Right hindlimb (tissue), 1 donor: ENCODE measurements around the gene LCE7A.

ENCODE experiments used
- DNase-seq: peaks from one replicate; pipeline ENCODE4 v3.0.0-alpha.2; 2018

Gene LCE7A

GRCh38 chr1:152859696-152860095 is at the start of gene LCE7A:
TSS of gene LCE7A (plus strand) at chr1:152859996. CDS start at chr1:152860698, 702 bp downstream.
- DNase-seq: no peak

- no peak for DNase-seq
Observed at GRCh38 chr1:152811050-152811449, 48.7 kb upstream of the LCE7A start.

DNA sequence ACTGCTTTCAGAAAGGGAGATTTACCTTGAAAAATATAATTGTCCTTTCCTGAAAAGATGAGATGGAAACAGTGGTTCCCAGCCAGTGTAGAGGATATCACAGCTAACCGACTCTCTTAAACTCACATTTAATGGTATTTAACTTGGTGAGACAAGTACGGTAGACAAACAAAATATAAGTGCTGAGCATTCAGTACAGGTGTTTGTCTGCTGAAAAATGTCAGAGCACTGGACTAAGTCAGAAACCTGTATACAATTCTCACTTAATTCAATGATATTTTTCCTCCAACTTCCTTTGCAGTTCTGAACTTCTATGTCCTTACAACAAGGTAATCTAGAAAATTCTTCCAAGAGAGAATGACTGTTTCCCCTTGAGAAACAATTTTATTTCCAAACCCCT is 48.1 kb upstream of the LCE7A start, which contains the start of gene LCE1B:
LCE1B (plus strand) TSS at position 301 of the 400 bp plus-strand sequence. CDS start 476 bp downstream, outside the sequence.
- no peak for DNase-seq

GRCh38 chr1:152817309-152817708 is 42.5 kb upstream of the LCE7A start:
- DNase-seq: no peak

DNA sequence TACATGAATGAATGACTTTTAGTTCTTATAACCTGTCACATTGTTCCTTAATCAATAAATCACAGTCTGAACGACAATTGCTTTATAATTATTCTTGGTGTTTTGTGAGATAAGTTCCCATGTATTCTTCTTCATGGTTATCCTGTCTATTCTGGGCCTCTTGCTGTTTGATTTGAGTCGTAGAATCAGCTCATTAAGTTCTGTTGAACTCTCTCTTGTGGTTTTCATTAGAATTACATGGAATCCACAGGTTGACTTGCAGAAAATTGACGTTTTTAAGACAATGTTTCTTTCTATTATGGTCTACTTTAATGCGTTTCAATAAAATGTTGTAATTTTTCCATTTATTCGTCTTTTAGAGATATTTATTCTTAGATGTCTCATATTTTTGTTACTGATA is 36.5 kb upstream of the LCE7A start:
- no peak for DNase-seq

- no peak for DNase-seq
Observed at GRCh38 chr1:152824964-152825363, 34.8 kb upstream of the LCE7A start.

GRCh38 chr1:152827173-152827572 is 32.6 kb upstream of the LCE7A start, which contains the start of gene LCE1A:
TSS of gene LCE1A (plus strand) at chr1:152827473. CDS start at chr1:152827473, 0 bp downstream.
- no peak for DNase-seq

DNA sequence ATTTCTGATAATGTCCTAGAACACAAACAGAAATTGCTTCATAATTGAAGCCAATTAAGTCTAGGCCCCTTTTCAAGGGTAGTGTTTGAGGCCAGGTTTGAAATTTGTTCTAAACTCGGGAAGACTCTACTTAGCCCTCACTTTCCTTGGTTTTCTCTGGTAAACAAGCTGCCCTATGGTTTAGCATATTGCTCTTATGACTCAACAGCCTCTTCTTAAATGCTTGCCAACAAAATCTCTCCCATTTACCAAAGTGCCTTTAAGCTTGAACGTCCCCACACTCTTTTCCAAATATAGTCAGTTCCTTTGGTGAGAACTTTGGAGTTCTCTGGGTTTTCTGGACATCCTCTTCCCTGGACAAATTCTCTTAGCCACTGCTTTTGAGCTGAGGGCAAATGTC is 22.9 kb upstream of the LCE7A start:
- no peak for DNase-seq

DNA sequence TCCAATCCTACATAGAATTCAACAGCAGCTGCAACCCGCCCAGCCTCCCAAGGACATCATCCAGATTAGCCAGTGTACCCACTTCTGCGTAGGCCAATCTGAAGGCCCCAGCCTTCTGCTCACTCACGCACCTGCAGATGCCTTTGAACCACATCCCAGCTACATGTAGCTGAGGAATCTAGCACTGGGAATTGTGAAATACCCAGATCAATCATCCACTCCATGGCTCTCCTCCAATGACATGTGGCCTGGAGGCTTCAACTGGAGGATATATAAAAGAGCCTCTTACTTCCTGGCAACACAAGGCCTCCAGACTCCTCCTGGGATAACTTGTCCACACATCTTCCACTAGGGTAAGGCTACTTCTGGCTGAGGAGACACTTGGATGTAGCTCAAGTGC is 17.2 kb upstream of the LCE7A start, which contains the start of gene LCE6A:
LCE6A (plus strand) TSS at position 301 of the 400 bp plus-strand sequence. CDS start 665 bp downstream, outside the sequence.
- no peak for DNase-seq

- no peak for DNase-seq
Observed at GRCh38 chr1:152855661-152856060, 4.1 kb upstream of the LCE7A start.

DNA sequence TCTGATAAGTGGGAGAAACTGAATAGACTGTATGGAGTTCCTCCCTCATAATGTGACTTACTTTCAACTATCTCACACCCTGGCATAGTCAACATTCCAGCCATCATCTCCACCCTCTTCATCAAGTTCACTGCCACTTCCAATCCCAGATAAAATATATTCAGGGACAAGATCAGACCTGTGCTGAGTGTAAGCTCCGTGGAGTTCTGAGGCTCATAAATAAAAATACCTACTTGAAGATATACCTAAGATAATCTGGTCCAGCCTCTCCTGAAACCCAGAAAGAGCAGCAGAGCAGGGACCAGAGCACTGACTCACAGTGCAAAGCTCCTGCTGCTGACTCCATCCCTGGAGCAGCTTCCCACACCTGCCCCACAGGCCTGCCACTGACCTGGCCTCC is 1.7 kb upstream of the LCE7A start:
- no peak for DNase-seq

DNA sequence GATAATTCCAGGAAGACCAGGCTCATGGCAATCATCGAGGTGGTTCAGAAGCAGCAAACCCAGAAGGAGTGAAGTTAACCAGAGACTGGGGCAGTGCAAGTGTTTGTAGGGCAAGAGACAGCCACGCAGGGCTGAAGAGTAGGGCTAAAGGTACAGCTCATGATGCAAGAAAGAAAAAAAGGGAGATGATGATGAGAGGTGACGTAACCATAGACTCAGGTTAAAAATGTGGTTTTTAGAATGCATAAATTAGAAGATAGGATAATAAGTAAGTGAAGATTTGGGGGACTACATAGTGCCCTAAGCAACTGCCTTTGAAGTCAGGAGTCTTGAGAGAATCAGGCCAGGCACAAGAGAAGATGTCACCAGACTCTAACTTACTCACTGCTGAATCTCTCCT is 333 bp downstream of the LCE7A start:
- DNase-seq: no peak

GRCh38 chr1:152861374-152861773 is 1.6 kb downstream of the LCE7A start:
- DNase-seq: no peak

DNA sequence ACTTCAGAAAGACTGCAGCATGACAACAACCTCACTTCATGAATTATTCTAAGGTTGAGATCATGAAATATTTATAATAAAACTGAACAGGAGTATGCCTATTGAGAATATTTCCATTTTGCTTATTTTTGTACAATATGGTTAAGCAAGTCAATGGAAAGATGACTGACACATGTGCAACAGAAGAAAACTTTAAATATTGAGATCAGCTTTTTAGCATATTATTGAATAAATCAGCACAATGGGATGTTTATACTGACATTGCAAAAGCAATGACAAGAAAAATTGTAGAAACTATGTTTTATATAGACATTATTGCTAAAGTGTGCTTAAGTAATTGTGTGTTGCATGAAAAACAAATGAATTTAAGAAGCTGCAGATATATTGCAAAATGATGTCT is 4.6 kb downstream of the LCE7A start:
- no peak for DNase-seq

- no peak for DNase-seq
Observed at GRCh38 chr1:152866321-152866720, 6.5 kb downstream of the LCE7A start.

DNA sequence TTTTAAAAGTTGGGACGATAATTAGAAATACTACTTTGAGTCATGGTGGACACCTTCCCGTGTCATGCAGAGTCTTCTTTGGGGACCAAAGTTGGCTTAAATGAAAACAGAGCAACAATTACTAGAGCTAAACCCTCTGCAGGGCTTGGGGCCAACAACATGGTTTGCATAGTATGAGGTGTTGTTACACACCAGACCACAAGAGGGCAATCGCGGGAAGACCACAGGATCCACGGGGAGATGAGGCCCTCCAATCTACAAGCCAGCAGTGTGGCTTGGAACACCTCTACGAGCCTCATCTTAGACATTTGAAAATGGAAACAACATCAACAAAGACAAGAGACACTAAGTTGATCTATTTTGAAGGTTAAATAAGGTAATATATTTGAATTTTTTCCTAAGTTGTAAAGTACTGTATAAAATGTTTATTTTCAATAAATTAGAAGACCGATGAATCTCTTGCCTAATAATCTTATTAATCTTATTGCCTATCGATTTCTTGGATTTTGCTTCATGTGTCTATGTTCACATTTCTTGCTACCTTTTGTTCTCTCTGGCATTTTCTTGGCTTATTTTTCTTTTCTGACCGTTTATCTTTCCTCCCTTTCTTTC is 10.1 kb downstream of the LCE7A start:
- DNase-seq: no peak

DNA sequence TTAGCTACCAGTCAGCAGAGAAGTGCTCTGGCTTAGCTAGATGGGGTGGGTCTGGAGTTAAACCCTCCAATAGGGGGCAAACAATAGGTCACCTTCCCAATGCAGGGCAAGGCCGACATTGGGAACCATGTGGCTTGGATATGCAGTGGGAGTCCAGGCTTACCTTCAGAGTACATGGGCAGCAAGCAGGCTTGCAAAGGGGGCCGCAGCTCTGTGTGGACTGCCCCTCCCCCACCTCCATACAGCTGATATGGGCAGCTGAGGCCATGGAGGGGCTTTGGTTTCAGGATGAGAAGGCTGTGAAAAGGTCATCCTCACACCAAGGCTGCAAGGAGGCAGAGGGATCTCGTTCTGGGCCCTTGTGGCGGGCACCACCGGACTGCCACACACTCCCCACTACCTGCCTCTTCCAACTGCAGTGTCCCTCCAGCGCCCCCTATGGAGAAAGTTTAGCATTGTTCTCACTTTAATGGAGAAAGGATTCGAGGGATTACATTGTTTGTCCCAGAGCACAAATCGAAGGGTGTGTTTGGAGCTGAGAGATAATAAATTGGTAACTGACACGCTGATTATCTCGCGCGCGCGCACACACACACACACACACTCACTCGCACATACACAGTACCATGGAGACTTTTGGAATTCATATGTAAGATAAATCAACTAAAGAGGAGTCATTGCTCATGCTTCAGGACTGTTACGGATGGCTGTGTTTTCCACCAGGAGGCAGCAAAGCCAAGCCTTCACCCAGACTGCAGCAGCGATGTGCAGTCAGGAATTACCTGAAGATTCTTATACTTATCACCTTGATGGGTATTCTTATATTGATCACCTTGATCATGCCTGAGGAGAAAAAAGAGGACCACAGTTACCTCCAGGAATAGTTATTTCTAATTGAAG is 11.3 kb downstream of the LCE7A start:
- no peak for DNase-seq

- no peak for DNase-seq
Observed at GRCh38 chr1:152871731-152872126, 11.9 kb downstream of the LCE7A start.

DNA sequence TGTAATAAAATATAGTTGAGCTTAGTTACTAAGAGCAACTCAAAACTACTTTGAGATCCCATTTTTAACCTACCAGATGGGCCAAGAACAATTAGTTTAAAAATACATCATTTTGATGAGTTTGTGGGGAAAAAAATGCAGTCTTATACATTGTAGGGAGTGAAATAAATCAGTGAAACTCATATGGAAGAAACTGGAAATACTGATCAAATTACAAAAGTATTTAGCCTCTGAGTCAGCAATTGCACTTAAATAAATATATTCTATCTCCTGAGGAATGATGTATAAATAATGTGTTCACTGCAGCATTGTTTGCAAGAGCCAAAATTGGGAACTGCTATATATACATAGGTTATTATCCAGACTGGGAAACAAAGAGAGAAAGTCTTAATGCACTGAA is 13.7 kb downstream of the LCE7A start:
- DNase-seq: no peak

DNA sequence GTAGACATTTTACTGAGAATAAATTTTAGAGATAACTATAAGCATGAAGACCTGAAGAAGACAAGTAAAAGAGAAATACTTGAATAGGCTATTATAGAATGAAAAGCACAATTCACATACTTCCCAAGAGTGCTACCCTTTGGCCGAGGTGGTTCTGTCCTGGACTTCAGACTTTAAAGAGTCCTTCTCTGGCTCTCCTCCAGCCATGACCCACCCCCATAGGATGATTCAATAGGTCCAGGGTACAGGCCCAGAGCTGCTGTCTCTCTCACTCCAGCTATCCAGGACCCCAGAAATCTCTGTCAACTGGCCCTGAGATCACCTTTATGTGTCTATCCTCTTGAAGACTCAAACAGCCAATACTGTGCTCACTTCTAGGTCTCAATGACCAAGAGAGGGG is 17.0 kb downstream of the LCE7A start:
- no peak for DNase-seq

GRCh38 chr1:152878042-152878441 is 18.2 kb downstream of the LCE7A start, which contains the start of gene SMCP:
TSS of gene SMCP (plus strand) at chr1:152878322. CDS start at chr1:152884423, 6,101 bp downstream.
- no peak for DNase-seq

- no peak for DNase-seq
Observed at GRCh38 chr1:152879559-152880198, 19.9 kb downstream of the LCE7A start.

GRCh38 chr1:152880316-152880715 is 20.5 kb downstream of the LCE7A start:
- no peak for DNase-seq
